Kidney (tissue), 14 donors: ENCODE results near the gene LIPA. TPM values are rescaled to one million over a fixed set of nuclear protein-coding genes. Genes with fewer than 3 reads are reported as not detected.
"Not testable (repeated sequence)": the region's sequence is repeated elsewhere in the genome, so short reads cannot be mapped to it uniquely, and the experiment has no call there.

Experiments
- DNase-seq, 5 donors: peaks; one replicate each; pipeline ENCODE4 v3.0.0-alpha.2; 2013 to 2020
- FAIRE-seq: peaks from 2 replicates; lab custom pipeline; 2012; peaks lifted over from hg19 to GRCh38; lab: Jason Lieb, UNC
- H3K27ac ChIP-seq, 2 donors: one replicate each; pipeline ENCODE4 v1.7.0; 2013; ENCODE audit warnings: low read depth in 2 of 2, low read length in 2 of 2, inconsistent platforms in 1 of 2
- H3K27me3 ChIP-seq: one replicate; pipeline ENCODE4 v1.7.1; 2013; ENCODE audit warnings: low read length, inconsistent platforms; ENCODE audit not compliant: control insufficient read depth, insufficient read depth
- H3K36me3 ChIP-seq, 3 donors: one replicate each; pipeline versions ENCODE4 v1.7.0 to v1.7.1; 2013; ENCODE audit warnings: low read length in 3 of 3, control low read depth in 1 of 3, inconsistent platforms in 1 of 3; ENCODE audit not compliant: insufficient read depth in 3 of 3, control insufficient read depth in 2 of 3
- H3K4me1 ChIP-seq, 3 donors: one replicate each; pipeline versions ENCODE4 v1.7.0 to v1.7.1; 2013; ENCODE audit warnings: low read length in 3 of 3, inconsistent platforms in 1 of 3, low read depth in 1 of 3; ENCODE audit not compliant: control insufficient read depth in 2 of 3, insufficient read depth in 2 of 3
- H3K4me3 ChIP-seq, 3 donors: one replicate each; pipeline versions ENCODE4 v1.7.0 to v1.8.1; 2013; ENCODE audit warnings: low read length in 3 of 3, control low read depth in 1 of 3, inconsistent platforms in 1 of 3
- H3K9ac ChIP-seq, 3 donors: one replicate each; pipeline versions ENCODE4 v1.7.0 to v1.7.1; 2013; ENCODE audit warnings: low read length in 3 of 3, control low read depth in 1 of 3, inconsistent platforms in 1 of 3
- H3K9me3 ChIP-seq, 3 donors: one replicate each; pipeline versions ENCODE4 v1.7.0 to v1.7.1; 2013; ENCODE audit warnings: low read length in 3 of 3, control low read depth in 1 of 3, inconsistent platforms in 1 of 3; ENCODE audit not compliant: control insufficient read depth in 2 of 3, insufficient read depth in 1 of 3
- intact Hi-C: fragments of 100-400 bp; cut with DNase I; formaldehyde crosslinking; loops from one replicate; pipeline ENCODE4 v1.11.1; 2022
- polyA plus RNA-seq: library from polyadenylated mRNA; stranded (reverse); fragments of 350-450 nt; fragmentation: Illumina TruSeq; extraction: RNeasy Lipid Tissue Mini Kit (QIAGEN cat#74804); gene quantifications from one replicate; pipeline ENCODE4 v1.2.3, GENCODE V29; 2014; ENCODE audit warnings: low read depth, low replicate concordance; ENCODE audit not compliant: insufficient read depth
- total RNA-seq: library from RNA; stranded (reverse); fragmentation: NEBNext Ultra II Directional; extraction: Animal tissue kit (Norgen Biotek cat#: 25700); gene quantifications from one replicate; pipeline ENCODE4 v1.2.1, GENCODE V29; 2021
- TF ChIP-seq, protein P1 (sequence below): IDR thresholded peaks from 3 replicates; pipeline ENCODE4 v1.5.1; 2012; ENCODE audit warnings: mild to moderate bottlenecking, moderate library complexity, borderline replicate concordance; ENCODE audit not compliant: insufficient read depth; ENCODE audit errors: extremely low read depth
- donor health status: control.
- donor health status: control.
- donor health status: control.
- donor health status: control.
- donor health status: control.
- donor health status: DM: yes; HTN: yes; CAD: no.
- donor health status: Normal renal cell carcinoma (clear cell type).

The LIPA gene
- total and polyA plus RNA-seq, 2 donors from 2014 or later: 43.8 to 84.5 TPM

DNA sequence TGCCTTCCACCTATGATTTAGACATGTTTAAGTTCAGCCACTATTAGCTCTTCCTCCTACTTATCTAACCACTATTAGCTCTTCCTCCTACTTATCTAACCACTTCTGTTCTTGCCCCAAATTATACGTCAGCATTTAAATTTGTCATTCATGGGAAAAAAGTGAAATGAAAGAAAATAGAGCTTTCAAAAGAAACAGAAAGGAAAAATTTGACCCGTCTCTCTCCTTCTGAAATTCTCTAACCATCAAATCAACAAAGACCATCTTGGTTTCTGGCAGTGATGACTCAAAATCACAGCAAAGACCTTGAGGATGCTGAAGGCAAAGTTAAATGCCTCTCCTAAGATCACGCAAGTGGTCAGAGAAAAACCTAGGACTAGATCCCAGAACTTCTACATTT, 2.6 kb downstream of the LIPA start:
- no peaks in the 10 kb centered on the region for H3K27me3 ChIP-seq
- peaks cover 2 to 6% (median 4%) of the 10 kb centered on the region in 3 donors for H3K4me1 ChIP-seq
- DNase-seq (no peak), FAIRE-seq (no peak)
- H3K4me3 ChIP-seq: no peak overlapping the region
- no peaks in the 10 kb centered on the region for H3K9me3 ChIP-seq
- TF ChIP-seq, protein P1, sequence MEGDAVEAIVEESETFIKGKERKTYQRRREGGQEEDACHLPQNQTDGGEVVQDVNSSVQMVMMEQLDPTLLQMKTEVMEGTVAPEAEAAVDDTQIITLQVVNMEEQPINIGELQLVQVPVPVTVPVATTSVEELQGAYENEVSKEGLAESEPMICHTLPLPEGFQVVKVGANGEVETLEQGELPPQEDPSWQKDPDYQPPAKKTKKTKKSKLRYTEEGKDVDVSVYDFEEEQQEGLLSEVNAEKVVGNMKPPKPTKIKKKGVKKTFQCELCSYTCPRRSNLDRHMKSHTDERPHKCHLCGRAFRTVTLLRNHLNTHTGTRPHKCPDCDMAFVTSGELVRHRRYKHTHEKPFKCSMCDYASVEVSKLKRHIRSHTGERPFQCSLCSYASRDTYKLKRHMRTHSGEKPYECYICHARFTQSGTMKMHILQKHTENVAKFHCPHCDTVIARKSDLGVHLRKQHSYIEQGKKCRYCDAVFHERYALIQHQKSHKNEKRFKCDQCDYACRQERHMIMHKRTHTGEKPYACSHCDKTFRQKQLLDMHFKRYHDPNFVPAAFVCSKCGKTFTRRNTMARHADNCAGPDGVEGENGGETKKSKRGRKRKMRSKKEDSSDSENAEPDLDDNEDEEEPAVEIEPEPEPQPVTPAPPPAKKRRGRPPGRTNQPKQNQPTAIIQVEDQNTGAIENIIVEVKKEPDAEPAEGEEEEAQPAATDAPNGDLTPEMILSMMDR: no peak
- no peak overlapping the region for H3K27ac ChIP-seq
- no peaks in the 10 kb centered on the region for H3K36me3 ChIP-seq
- intact Hi-C loops: no loop called here
- no peak overlapping the region for H3K9ac ChIP-seq

DNA sequence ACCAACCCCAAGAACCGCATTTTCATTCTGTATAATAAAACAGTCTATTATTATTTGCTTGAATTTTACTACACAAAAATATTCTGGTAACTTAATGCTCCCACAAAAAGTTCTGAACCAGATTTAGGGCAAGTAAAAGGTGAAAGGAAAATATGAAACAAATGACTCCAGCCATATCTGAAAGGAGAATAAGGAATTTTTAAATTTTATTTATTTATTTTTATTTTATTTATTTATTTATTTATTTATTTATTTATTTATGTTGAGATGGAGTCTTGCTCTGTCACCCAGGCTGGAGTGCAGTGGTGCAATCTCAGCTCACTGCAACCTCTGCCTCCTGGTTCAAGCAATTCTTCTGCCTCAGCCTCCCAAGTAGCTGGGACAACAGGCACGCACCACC, 4.0 kb downstream of the LIPA start:
- H3K4me3 ChIP-seq, H3K9me3 ChIP-seq, FAIRE-seq, H3K9ac ChIP-seq, H3K27ac ChIP-seq, H3K36me3 ChIP-seq, H3K4me1 ChIP-seq, intact Hi-C loops, H3K27me3 ChIP-seq, DNase-seq: not testable (repeated sequence)

DNA sequence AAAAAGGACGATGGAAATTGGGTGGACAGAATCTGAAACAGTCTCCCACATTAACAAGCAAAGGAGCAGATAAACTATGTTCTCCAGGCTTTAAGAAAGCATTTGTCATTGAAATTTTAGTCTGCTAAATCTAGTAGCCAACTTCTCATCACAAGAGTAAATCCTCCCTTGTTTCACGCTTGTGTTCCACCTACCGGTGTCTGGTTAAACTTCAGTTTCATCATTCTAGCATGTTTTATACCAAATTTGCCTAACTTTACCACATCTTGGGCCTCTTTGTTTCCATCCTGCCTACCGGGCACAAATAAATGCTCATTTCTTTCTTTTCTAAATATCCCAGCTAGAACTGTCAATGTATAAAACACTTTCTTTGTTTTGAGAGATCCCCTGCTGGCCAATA, 5.8 kb downstream of the LIPA start:
- DNase-seq: no peak
- FAIRE-seq: no peak
- TF ChIP-seq, protein P1: no peak
- intact Hi-C loops: no loop called here
- no peak overlapping the region for H3K9ac ChIP-seq
- peaks cover 0 to 14% (median 5%) of the 10 kb centered on the region in 3 donors for H3K4me1 ChIP-seq
- H3K9me3 ChIP-seq: no peaks in the 10 kb centered on the region
- no peak overlapping the region for H3K4me3 ChIP-seq
- no peaks in the 10 kb centered on the region for H3K27me3 ChIP-seq
- no peaks in the 10 kb centered on the region for H3K36me3 ChIP-seq
- H3K27ac ChIP-seq: no peak overlapping the region

GRCh38 chr10:89242840-89243568, 8.6 kb downstream of the LIPA start:
- Histone ChIP-seq H3K27ac (no peak overlapping the region), H3K36me3 (no peaks in the 10 kb centered on the region), H3K9me3 (no peaks in the 10 kb centered on the region), H3K27me3 (no peaks in the 10 kb centered on the region), H3K4me1 (peaks cover 0 to 8% (median 6%) of the 10 kb centered on the region in 3 donors), H3K9ac (no peak overlapping the region), H3K4me3 (no peak overlapping the region)
- intact Hi-C loops: no loop called here
- TF ChIP-seq, protein P1: no peak
- no peak for DNase-seq
- no peak for FAIRE-seq
